Small intestine (tissue), 7 donors: Measurements from ENCODE around the gene TMEM9. TPM values are rescaled to one million over a fixed set of nuclear protein-coding genes. Genes with fewer than 3 reads are reported as not detected.

Experiments used
- DNase-seq, 2 donors: peaks; one replicate each; pipeline versions ENCODE4 v3.0.0 to v3.0.0-alpha.2; 2013
- FAIRE-seq: peaks from 2 replicates; lab custom pipeline; 2012; peaks lifted over from hg19 to GRCh38; lab: Jason Lieb, UNC
- H3K27ac ChIP-seq, 3 donors: one replicate each; pipeline ENCODE4 v1.5.1; 2013; ENCODE audit warnings: low read length in 2 of 3, mild to moderate bottlenecking in 2 of 3, control low read depth in 1 of 3, inconsistent platforms in 1 of 3, low read depth in 1 of 3, moderate library complexity in 1 of 3
- H3K27me3 ChIP-seq, 3 donors: one replicate each; pipeline ENCODE4 v1.6.1; 2013; ENCODE audit warnings: low read length in 3 of 3, inconsistent platforms in 1 of 3; ENCODE audit not compliant: control insufficient read depth in 3 of 3, insufficient read depth in 3 of 3
- H3K36me3 ChIP-seq, 3 donors: one replicate each; pipeline ENCODE4 v1.6.1; 2013; ENCODE audit warnings: low read length in 3 of 3, inconsistent platforms in 1 of 3, low read depth in 1 of 3, mild to moderate bottlenecking in 1 of 3, moderate library complexity in 1 of 3; ENCODE audit not compliant: control insufficient read depth in 3 of 3, insufficient read depth in 2 of 3
- H3K4me1 ChIP-seq, 3 donors: one replicate each; pipeline ENCODE4 v1.6.1; 2013; ENCODE audit warnings: low read length in 2 of 3, inconsistent platforms in 1 of 3, low read depth in 1 of 3, mild to moderate bottlenecking in 1 of 3, moderate library complexity in 1 of 3; ENCODE audit not compliant: control insufficient read depth in 3 of 3, insufficient read depth in 2 of 3
- H3K4me3 ChIP-seq, 3 donors: one replicate each; pipeline ENCODE4 v1.5.1; 2013; ENCODE audit warnings: low read length in 3 of 3, control low read depth in 1 of 3, inconsistent platforms in 1 of 3, low read depth in 1 of 3, mild to moderate bottlenecking in 1 of 3, moderate library complexity in 1 of 3
- H3K9me3 ChIP-seq, 2 donors: one replicate each; pipeline ENCODE4 v1.6.1; 2013; ENCODE audit warnings: low read depth in 1 of 2, low read length in 1 of 2; ENCODE audit not compliant: control insufficient read depth in 2 of 2, insufficient read depth in 1 of 2
- WGBS, 3 donors: extraction: QIAGEN DNeasy Blood & Tissue Kit; methylation state at CpG; one replicate each; pipeline ENCODE4 v1.1.7; 2013; 5-methylcytosine and 5-hydroxymethylcytosine counted together
- polyA plus RNA-seq, 4 donors: library from polyadenylated mRNA; stranded (reverse) in 3 of 4; unstranded in 1 of 4; fragments of 200-250 nt in 3 of 4; fragments of 120-200 nt in 1 of 4; gene quantifications; one replicate each; pipeline versions ENCODE4 v1.2.1 to v1.2.3, GENCODE V29; 2013
- donor health status: healthy with polysubstance abuse.
- donor health status: control.
- donor health status: control.
- donor health status: Bipolar disorder and iron deficiency.
- donor health status: healthy.

TMEM9 gene
- polyA plus RNA-seq, 4 donors, result 6.3 to 58.5 (median 31.5) TPM

DNA sequence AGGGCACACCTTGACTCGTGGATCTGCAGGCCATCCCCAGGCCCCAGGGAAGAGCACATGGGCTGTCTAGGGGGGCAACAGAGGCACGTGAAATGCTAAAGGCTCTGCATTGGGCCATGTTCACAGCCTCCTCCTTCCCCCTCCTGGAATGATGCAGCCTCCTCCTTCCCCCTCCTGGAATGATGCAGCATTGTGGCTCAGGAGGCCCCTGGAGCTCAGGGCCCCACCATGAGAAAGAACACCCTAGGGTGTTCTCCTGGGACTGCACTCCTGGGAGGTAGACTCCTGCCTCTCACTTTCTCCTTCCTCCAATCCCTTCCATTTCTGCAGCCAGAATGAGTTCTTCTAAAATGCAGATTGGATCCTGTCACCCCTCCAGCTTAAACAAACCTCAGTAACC, 34.8 kb upstream of the TMEM9 start:
- FAIRE-seq (no peak), DNase-seq (no peak)
- H3K36me3 ChIP-seq, result no peaks in the 10 kb centered on the region

DNA sequence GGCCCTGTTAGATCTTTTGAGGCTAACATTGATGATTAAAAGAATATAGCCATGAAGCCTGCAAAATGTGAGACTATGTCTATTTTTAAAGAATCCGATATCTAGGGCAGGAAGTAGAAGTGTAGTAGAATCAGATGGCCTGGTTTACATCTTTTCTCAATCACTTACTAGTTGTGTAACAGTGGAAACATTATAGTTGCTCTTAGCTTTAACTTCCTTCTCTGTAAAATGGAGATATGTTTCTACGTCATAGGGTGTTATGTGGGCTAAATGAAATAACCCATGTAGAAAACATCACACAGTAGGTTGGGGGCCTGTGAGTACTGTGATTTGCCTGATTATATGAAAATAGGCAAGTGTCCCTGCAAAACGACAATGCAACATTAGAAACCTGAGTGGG, 31.9 kb upstream of the TMEM9 start:
- Histone ChIP-seq H3K27ac (no peak overlapping the region), H3K9me3 (no peaks in the 10 kb centered on the region), H3K4me1 (peaks cover 0 to 10% (median 0%) of the 10 kb centered on the region in 3 donors), H3K4me3 (no peak overlapping the region), H3K36me3 (no peaks in the 10 kb centered on the region), H3K27me3 (peaks cover 0 to 16% (median 0%) of the 10 kb centered on the region in 3 donors)
- 70 to 91% (median 82%) methylated on average over 3 of the region's 3 CpGs for WGBS, 3 donors
- no peak for DNase-seq
- FAIRE-seq, result no peak

More for the DNA sequence above, 34.8 kb upstream of the TMEM9 start:
- Histone ChIP-seq H3K9me3 (no peaks in the 10 kb centered on the region), H3K4me1 (peaks cover 0 to 10% (median 0%) of the 10 kb centered on the region in 3 donors), H3K4me3 (no peak overlapping the region), H3K27me3 (peaks cover 0 to 25% (median 0%) of the 10 kb centered on the region in 3 donors), H3K27ac (no peak overlapping the region)
- WGBS, 3 donors, result 62 to 83% (median 79%) methylated on average over 2 of the region's 2 CpGs

DNA sequence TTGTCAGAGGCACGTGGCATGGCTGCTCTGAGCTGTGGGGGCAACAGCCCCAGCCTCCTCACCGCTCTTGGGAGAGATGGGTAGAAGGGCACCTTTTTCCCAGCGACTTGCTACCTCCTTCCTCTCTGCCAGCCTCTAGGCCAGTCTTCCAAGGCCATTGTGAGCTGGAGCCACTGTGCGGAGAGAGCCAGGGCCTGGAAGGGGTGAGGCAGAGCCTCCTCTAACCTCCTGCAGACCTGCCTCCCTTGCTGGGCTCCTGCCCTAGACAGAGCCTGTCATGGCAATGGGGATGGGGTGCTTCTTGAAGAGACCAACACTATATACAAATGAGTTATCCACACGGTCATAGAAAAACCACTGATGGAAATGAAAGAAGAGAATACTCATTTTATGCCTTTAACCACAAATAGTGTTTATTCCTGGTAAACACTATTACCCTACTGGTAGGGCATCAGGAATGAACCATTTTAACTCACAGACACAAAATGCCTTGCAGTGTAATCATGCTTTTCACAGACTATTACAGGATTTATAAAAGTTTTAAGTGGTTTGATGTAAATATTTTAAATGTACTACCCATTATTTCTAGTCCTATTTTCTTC, 31.4 kb upstream of the TMEM9 start:
- WGBS, 3 donors, result 75 to 87% (median 83%) methylated on average over 5 of the region's 5 CpGs
- Histone ChIP-seq H3K27ac (no peak overlapping the region), H3K9me3 (no peaks in the 10 kb centered on the region), H3K4me3 (no peak overlapping the region), H3K36me3 (no peaks in the 10 kb centered on the region), H3K27me3 (peaks cover 0 to 12% (median 0%) of the 10 kb centered on the region in 3 donors), H3K4me1 (peaks cover 0 to 10% (median 0%) of the 10 kb centered on the region in 3 donors)
- FAIRE-seq (no peak), DNase-seq (no peak)

DNA sequence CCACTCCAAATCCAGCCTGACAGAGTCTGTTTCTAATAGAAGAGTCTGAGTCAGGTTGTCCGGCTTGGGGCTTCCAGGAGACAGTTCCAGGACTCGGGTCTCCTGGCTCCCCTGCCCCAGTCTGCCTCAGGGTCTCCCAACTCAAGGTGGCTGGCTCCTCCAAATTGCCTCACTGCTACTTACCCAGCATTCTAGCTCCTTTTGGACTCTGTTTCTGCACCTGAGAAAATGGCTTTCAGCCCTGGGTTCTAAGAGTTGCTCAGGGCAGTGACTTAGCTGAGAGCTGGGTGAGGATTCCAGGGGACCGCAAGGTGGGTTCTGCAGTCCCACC, 30.8 kb upstream of the TMEM9 start:
- FAIRE-seq, result no peak
- H3K4me1 ChIP-seq, result peaks cover 0 to 10% (median 0%) of the 10 kb centered on the region in 3 donors
- no peaks in the 10 kb centered on the region for H3K9me3 ChIP-seq
- H3K36me3 ChIP-seq, result no peaks in the 10 kb centered on the region
- peaks cover 0 to 12% (median 0%) of the 10 kb centered on the region in 3 donors for H3K27me3 ChIP-seq
- DNase-seq, result no peak
- no peak overlapping the region for H3K27ac ChIP-seq
- 36 to 62% (median 43%) methylated on average over 3 of the region's 3 CpGs for WGBS, 3 donors
- no peak overlapping the region for H3K4me3 ChIP-seq

DNA sequence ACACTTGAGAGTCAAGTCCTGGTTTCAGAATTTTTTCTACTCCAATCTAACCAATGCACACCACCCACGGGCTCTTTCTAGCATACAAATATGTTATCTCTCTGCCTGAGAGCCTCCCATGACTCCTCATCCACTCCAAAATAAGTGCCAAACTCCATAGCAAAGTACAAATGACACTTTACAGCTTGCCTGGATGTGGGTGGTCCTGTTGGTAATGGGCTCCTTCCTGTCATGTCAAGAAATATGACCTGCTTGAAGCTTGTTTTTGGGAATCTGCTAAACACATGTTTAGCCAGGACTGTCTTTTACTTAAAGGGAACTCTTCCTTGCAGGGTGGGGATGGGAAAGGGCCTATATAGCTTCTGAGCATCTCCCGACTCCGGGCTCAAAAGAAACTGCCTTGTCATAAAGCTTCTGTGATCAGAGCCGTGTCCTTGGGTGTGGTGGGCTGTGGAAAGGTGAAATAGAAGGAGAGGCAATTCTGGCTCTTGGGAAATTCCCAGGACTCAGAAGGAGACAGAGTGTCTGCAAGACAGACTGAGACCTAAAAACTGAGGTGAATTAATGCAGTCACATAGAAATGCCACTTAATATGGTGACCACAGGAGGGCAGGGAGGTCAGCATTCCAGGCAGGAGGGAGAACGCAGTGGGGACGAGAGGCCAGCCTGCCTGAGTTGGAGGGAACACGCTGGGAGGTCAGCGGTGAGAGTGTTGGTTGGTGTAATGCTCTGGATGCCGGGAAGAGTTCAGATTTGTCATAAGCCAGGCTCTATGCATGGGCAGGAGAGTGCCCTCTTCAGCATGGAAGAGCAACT, 30.2 kb upstream of the TMEM9 start:
- peaks cover 0 to 10% (median 0%) of the 10 kb centered on the region in 3 donors for H3K4me1 ChIP-seq
- H3K4me3 ChIP-seq, result no peak overlapping the region
- FAIRE-seq (no peak), DNase-seq (peak; percentile 43 to 61)
- peaks cover 0 to 12% (median 0%) of the 10 kb centered on the region in 3 donors for H3K27me3 ChIP-seq
- no peak overlapping the region for H3K27ac ChIP-seq
- WGBS, 3 donors, result 24 to 34% (median 33%) methylated on average over 8 to 9 of the region's 9 CpGs
- no peaks in the 10 kb centered on the region for H3K36me3 ChIP-seq
- no peaks in the 10 kb centered on the region for H3K9me3 ChIP-seq

DNA sequence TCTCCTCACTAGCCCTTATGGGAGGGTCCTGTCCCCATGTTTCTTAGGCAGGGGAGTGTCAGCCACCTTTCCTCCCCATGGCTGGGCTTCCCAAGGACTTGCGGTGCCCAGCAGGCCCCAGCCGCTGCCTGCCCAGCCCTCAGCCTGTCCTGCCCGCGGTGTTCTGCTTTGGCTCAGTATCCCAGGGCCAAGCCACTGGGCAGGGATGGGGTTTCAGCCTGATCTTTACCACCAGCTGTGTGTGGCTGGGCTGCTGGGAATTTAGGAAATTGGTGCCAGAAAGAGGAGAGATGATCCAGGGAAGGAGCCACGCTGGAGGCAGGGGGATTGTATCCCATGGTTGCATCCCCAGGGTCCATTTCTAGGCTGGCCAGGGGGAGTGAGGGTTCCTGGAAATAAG, 29.5 kb upstream of the TMEM9 start:
- H3K9me3 ChIP-seq, result peaks cover 0 to 7% of the 10 kb centered on the region in 2 donors

DNA sequence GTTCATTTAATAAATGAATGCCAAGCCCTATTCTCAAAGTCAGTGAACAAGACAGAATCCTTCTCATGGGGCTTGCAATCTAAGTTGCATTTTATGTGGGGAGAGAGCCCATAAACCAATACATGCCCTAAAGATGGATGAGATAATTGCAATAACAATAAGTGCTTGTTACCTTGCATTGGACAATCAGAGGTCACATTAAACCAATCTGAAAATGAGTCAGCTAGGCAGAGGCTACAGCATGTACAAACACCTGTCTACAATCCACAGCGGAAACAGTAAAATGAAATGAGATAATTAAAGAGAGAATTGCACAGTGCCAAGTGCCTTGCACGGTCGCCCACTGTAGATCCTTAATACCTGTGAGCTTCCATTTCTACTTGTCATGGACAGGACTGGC, 28.9 kb upstream of the TMEM9 start:
- WGBS, 3 donors, result 17 to 63% (median 42%) methylated on average over 3 of the region's 3 CpGs
- Histone ChIP-seq H3K27me3 (peaks cover 0 to 7% (median 0%) of the 10 kb centered on the region in 3 donors), H3K4me3 (no peak overlapping the region), H3K9me3 (peaks cover 0 to 10% of the 10 kb centered on the region in 2 donors), H3K36me3 (no peaks in the 10 kb centered on the region), H3K27ac (no peak overlapping the region), H3K4me1 (peaks cover 0 to 10% (median 0%) of the 10 kb centered on the region in 3 donors)
- no peak for FAIRE-seq
- DNase-seq, result peak; percentile 21 to 49

More for the DNA sequence above, 29.5 kb upstream of the TMEM9 start:
- DNase-seq (no peak), FAIRE-seq (no peak)
- Histone ChIP-seq H3K27me3 (peaks cover 0 to 7% (median 0%) of the 10 kb centered on the region in 3 donors), H3K4me1 (peaks cover 0 to 10% (median 0%) of the 10 kb centered on the region in 3 donors), H3K36me3 (no peaks in the 10 kb centered on the region), H3K27ac (no peak overlapping the region), H3K4me3 (no peak overlapping the region)
- WGBS, 3 donors, result 79 to 93% (median 84%) methylated on average over 5 of the region's 5 CpGs

DNA sequence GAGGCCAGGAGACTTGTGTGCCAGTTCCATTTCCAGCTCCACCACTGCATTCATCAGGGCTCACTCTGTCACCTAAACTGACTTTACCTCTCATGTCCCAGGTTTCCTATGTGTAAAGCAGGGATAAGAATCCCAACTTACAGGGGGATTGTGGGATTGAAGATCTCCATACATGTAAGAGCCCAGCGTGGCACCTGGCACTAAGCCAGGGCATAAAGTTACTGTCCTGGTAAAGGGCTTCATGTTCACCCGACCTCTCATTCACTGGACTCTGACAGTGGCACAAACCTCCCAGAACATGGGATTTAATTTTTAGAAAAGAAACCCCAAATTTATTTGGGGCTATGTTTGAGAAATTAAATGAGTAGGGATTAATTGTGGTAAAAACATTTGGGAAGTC, 27.5 kb upstream of the TMEM9 start:
- Histone ChIP-seq H3K36me3 (no peaks in the 10 kb centered on the region), H3K27ac (no peak overlapping the region), H3K27me3 (no peaks in the 10 kb centered on the region), H3K4me1 (peaks cover 0 to 17% (median 0%) of the 10 kb centered on the region in 3 donors), H3K4me3 (no peak overlapping the region), H3K9me3 (peaks cover 0 to 10% of the 10 kb centered on the region in 2 donors)
- no peak for DNase-seq
- no peak for FAIRE-seq
- WGBS, 3 donors, result 55 to 69% (median 62%) methylated on average over 2 of the region's 2 CpGs
